ENCODE measurements around the gene TESK1. TPM values are rescaled to one million over a fixed set of nuclear protein-coding genes. Genes with fewer than 3 reads are reported as not detected.

The TESK1 gene
- total RNA-seq, 3 donors from 2014 or later: 35.8 to 71.9 (median 41.8) TPM

GRCh38 chr9:35656348-35656747, 51.3 kb downstream of the TESK1 start:
- intact Hi-C loops (cut with DNase I, micrococcal nuclease): loop anchor here in 1 of 2 donors (5.0 kb wide), 1 partner anchor 76 kb away; the partner anchor contains the start of genes CREB3 and TLN1
- TF ChIP-seq CTCF (IDR thresholded peaks at IDR 0.05): no peak
- Histone ChIP-seq H3K4me3 (no peak overlapping the region), H3K4me1 (ENCODE audit: low read depth) (peaks cover 57% of the 10 kb centered on the region), H3K36me3 (ENCODE audit: low read depth) (peaks cover 5% of the 10 kb centered on the region), H3K9me3 (no peaks in the 10 kb centered on the region)
- no peak for DNase-seq
- ATAC-seq: no peak

GRCh38 chr9:35656831-35657545, 51.9 kb downstream of the TESK1 start:
- no peak for TF ChIP-seq CTCF (IDR thresholded peaks at IDR 0.05)
- Histone ChIP-seq H3K4me1 (ENCODE audit: low read depth) (peaks cover 59% of the 10 kb centered on the region), H3K4me3 (no peak overlapping the region), H3K9me3 (no peaks in the 10 kb centered on the region), H3K36me3 (ENCODE audit: low read depth) (peaks cover 5% of the 10 kb centered on the region)
- DNase-seq (no peak), ATAC-seq (no peak)
- intact Hi-C loops (cut with DNase I, micrococcal nuclease): loop anchor here in 1 of 2 donors (5.0 kb wide), 1 partner anchor 75 kb away; the partner anchor contains the start of genes CREB3 and TLN1

- peak; percentile 95 to 98 (median 95) for DNase-seq
- H3K9me3 ChIP-seq: no peaks in the 10 kb centered on the region
- intact Hi-C loops (cut with DNase I, micrococcal nuclease): loop anchor here in 1 of 2 donors (5.0 kb wide), 1 partner anchor 75 kb away; the partner anchor contains the start of genes CREB3 and TLN1
- ATAC-seq: peak; percentile 89
- H3K4me3 ChIP-seq: peak within 1 kb of the TSS; percentile 73
- TF ChIP-seq CTCF (IDR thresholded peaks at IDR 0.05): peak; percentile 31
- peaks cover 59% of the 10 kb centered on the region for H3K4me1 ChIP-seq (ENCODE audit: low read depth)
- H3K36me3 ChIP-seq (ENCODE audit: low read depth): peaks cover 5% of the 10 kb centered on the region
Observed at GRCh38 chr9:35657546-35658136, 52.6 kb downstream of the TESK1 start, which contains the start of gene RMRP. Gene RMRP (minus strand): TSS chr9:35658019.

GRCh38 chr9:35658137-35658967, 53.3 kb downstream of the TESK1 start, which contains the start of gene CCDC107:
Gene CCDC107 (plus strand): TSS chr9:35658292. CDS start chr9:35658380, 88 bp downstream.
- peak within 1 kb of the TSS; percentile 73 for H3K4me3 ChIP-seq
- H3K9me3 ChIP-seq: no peaks in the 10 kb centered on the region
- DNase-seq (peak; percentile 89 to 91 (median 89)), ATAC-seq (peak; percentile 86)
- peaks cover 5% of the 10 kb centered on the region for H3K36me3 ChIP-seq (ENCODE audit: low read depth)
- peak; percentile 52 for TF ChIP-seq CTCF (IDR thresholded peaks at IDR 0.05)
- peaks cover 52% of the 10 kb centered on the region for H3K4me1 ChIP-seq (ENCODE audit: low read depth)
- intact Hi-C loops (cut with DNase I, micrococcal nuclease): loop anchor here in 1 of 2 donors (5.0 kb wide), 1 partner anchor 74 kb away; the partner anchor contains the start of genes CREB3 and TLN1

- TF ChIP-seq CTCF (IDR thresholded peaks at IDR 0.05): no peak
- peak overlapping the region; percentile 73 for H3K4me3 ChIP-seq
- H3K9me3 ChIP-seq: no peaks in the 10 kb centered on the region
- intact Hi-C loops (cut with DNase I, micrococcal nuclease): loop anchor here in 1 of 2 donors (5.0 kb wide), 1 partner anchor 73 kb away; the partner anchor contains the start of genes CREB3 and TLN1
- H3K36me3 ChIP-seq (ENCODE audit: low read depth): peaks cover 5% of the 10 kb centered on the region
- DNase-seq (peak in 1 of 3 donors; percentile 66), ATAC-seq (peak; percentile 3)
- H3K4me1 ChIP-seq (ENCODE audit: low read depth): peaks cover 52% of the 10 kb centered on the region
Observed at GRCh38 chr9:35658968-35659220, 53.8 kb downstream of the TESK1 start.

All from mucosa of descending colon (tissue), 3 donors.